ENCODE data around the gene DISP3. TPM values are rescaled to one million over a fixed set of nuclear protein-coding genes. Genes with fewer than 3 reads are reported as not detected.

DISP3 gene
- total RNA-seq, 1 donor from 2014 or later, result 179 TPM

DNA sequence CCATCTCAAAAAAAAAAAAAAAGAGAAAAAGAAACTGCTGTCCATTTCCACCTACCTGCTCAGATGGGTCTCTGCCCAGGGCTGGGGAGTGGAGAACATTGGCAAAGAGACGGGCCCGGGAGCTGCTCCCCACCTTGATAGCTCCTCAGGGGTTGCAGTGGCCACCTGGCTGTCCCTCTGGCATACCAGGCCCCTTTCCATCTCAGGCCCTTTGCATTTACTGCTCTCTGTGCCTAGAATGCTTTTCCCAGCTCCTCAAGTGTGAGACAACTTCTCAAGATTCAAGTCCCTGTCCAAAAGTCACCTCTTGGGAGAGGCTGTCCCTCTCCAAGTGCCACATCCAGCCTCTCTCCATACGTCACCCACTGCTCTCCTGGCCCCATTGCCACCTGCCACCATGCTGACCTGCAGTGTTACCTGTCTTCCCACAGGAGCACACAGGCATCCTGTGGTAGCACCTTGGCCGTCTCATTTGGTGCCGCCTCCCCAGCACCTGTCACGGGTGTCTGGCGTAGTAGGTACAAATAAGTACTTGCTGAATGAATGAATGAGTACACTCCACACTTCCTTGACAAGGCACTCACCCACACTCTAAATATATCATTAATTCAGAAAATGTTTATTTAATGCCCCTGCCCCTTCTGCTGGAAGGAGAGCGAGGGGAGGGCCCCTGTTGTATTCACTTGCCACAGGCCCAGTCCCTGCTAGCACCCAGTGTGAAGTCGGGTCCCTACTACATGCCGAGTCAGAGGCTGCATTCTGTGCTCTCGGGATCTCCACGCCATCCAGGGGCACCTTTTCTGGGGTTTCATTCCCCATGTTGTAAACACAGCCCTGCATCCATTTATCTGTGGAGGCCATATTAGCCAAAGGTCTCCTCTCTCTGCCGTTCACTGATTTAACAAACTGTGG lies 48.8 kb downstream of the DISP3 start:
- H3K9me3 Mint-ChIP-seq (ENCODE audit: unreplicated experiment), result peaks cover 9% of the 10 kb centered on the region
- peak overlapping the region; percentile 38 for H3K27ac Mint-ChIP-seq (ENCODE audit: unreplicated experiment)
- TF ChIP-seq, protein P1, sequence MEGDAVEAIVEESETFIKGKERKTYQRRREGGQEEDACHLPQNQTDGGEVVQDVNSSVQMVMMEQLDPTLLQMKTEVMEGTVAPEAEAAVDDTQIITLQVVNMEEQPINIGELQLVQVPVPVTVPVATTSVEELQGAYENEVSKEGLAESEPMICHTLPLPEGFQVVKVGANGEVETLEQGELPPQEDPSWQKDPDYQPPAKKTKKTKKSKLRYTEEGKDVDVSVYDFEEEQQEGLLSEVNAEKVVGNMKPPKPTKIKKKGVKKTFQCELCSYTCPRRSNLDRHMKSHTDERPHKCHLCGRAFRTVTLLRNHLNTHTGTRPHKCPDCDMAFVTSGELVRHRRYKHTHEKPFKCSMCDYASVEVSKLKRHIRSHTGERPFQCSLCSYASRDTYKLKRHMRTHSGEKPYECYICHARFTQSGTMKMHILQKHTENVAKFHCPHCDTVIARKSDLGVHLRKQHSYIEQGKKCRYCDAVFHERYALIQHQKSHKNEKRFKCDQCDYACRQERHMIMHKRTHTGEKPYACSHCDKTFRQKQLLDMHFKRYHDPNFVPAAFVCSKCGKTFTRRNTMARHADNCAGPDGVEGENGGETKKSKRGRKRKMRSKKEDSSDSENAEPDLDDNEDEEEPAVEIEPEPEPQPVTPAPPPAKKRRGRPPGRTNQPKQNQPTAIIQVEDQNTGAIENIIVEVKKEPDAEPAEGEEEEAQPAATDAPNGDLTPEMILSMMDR (IDR thresholded peaks at IDR 0.05; ENCODE audit: partially characterized antibody, unreplicated experiment), result no peak
- H3K36me3 Mint-ChIP-seq (ENCODE audit: unreplicated experiment), result no peaks in the 10 kb centered on the region
- no peak overlapping the region for H3K4me3 Mint-ChIP-seq (ENCODE audit: unreplicated experiment)
- H3K27me3 Mint-ChIP-seq (ENCODE audit: unreplicated experiment), result peaks cover 13% of the 10 kb centered on the region
- no peaks in the 10 kb centered on the region for H3K4me1 Mint-ChIP-seq (ENCODE audit: low read depth, unreplicated experiment)
- DNase-seq, result no peak

DNA sequence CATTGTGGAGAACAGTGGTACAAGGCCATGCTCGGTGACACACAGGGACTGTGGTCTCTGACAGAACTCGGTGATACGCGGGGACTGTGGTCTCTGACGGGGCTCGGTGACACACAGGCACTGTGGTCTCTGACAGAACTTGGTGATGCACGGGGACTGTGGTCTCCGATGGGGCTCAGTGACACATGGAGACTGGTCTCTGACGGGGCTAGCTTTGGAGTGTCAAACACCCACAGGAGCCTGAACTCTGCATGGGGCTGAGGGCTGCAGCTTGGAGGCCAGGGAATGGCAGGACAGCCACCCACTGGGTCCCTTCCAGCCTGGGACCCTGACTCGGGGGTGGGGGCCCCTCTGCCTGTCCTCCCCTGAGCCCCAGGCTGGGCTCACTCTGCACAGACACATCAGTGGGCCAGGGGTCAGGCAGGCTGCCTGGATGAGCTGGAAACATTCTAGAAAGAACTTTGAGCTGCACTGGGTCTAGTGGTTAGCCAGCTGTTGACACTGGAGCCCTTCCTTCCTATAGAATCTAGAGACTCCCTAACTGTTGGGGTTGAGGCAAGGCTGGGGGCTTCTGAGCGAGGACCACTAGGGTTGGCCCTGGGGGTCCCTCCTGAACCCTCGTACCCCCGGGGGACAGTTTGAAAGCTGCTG lies 49.8 kb downstream of the DISP3 start:
- Mint-ChIP-seq H3K4me1 (ENCODE audit: low read depth, unreplicated experiment) (no peaks in the 10 kb centered on the region), H3K27ac (ENCODE audit: unreplicated experiment) (no peak overlapping the region), H3K36me3 (ENCODE audit: unreplicated experiment) (no peaks in the 10 kb centered on the region), H3K9me3 (ENCODE audit: unreplicated experiment) (peaks cover 12% of the 10 kb centered on the region), H3K4me3 (ENCODE audit: unreplicated experiment) (no peak overlapping the region), H3K27me3 (ENCODE audit: unreplicated experiment) (peaks cover 15% of the 10 kb centered on the region)
- DNase-seq, result no peak
- TF ChIP-seq, protein P1 (IDR thresholded peaks at IDR 0.05; ENCODE audit: partially characterized antibody, unreplicated experiment), result no peak

DNA sequence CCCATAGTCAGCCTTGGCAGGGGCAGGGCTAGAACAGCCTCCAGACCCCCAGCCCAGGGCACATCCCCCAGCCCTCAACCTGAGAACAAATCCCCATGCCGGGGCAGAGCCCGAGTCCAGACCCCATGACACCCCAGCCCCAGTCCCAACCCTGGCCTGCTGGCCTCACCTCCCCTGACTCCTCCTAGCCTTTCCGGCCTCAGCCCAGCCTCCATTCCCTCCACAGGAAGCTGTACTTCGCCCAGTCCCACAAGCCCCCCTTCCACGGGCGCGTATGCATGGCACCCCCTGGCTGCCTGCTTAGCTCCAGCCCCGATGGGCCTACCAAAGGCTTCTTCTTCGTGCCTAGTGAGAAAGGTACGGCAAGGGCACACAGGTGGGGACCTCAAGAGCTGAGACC lies 50.4 kb downstream of the DISP3 start:
- H3K4me3 Mint-ChIP-seq (ENCODE audit: unreplicated experiment), result no peak overlapping the region
- TF ChIP-seq, protein P1 (IDR thresholded peaks at IDR 0.05; ENCODE audit: partially characterized antibody, unreplicated experiment), result no peak
- no peaks in the 10 kb centered on the region for H3K4me1 Mint-ChIP-seq (ENCODE audit: low read depth, unreplicated experiment)
- no peak for DNase-seq
- H3K27ac Mint-ChIP-seq (ENCODE audit: unreplicated experiment), result no peak overlapping the region
- peaks cover 18% of the 10 kb centered on the region for H3K9me3 Mint-ChIP-seq (ENCODE audit: unreplicated experiment)
- H3K36me3 Mint-ChIP-seq (ENCODE audit: unreplicated experiment), result no peaks in the 10 kb centered on the region
- H3K27me3 Mint-ChIP-seq (ENCODE audit: unreplicated experiment), result peaks cover 15% of the 10 kb centered on the region

DNA sequence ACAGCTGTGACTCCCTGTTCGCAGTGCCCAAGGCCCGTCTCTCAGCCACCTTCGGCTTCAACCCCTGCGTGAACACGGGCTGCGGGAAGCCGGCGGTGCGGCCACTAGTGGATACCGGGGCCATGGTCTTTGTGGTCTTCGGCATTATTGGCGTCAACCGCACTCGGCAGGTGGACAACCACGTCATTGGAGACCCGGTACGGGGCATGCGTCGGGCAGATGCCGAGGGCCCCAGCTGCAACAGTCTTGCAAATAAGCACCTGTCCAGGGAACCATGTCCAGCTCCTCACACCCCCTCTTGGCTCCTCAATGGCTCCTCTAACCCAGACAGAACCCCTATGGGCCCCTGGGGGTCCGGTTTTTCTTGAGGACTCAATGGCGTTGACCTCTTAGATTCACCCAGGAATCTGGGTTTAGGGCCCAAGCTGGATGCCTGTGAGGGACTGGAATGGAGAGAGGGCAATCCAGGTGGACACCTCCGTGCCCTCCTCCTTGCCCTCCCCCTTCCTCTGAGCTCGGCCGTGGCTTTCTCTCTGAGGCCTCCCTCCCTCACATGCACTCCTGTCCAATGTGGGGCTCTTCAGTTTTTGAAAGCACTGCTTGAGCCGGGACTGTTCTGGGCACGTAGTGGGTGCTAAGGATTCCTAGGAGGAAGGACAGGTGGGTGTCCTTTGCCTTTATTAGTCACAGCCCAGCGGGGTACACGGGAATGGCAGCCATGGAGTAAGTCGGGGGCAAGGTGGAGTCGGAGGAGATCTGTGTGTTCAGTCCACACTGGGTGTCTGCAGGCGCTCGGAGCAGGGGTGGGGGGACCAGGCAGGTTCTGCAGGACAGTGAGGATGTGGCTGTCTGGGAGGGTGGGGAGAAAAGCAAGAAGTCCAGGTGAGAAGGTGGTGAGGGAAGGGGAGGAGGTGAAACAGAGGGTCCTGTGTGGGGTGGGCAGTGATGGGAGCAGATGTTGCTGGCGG lies 51.1 kb downstream of the DISP3 start:
- Mint-ChIP-seq H3K4me1 (ENCODE audit: low read depth, unreplicated experiment) (no peaks in the 10 kb centered on the region), H3K36me3 (ENCODE audit: unreplicated experiment) (no peaks in the 10 kb centered on the region), H3K4me3 (ENCODE audit: unreplicated experiment) (no peak overlapping the region), H3K9me3 (ENCODE audit: unreplicated experiment) (peaks cover 18% of the 10 kb centered on the region), H3K27me3 (ENCODE audit: unreplicated experiment) (peaks cover 15% of the 10 kb centered on the region), H3K27ac (ENCODE audit: unreplicated experiment) (no peak overlapping the region)
- no peak for DNase-seq
- TF ChIP-seq, protein P1 (IDR thresholded peaks at IDR 0.05; ENCODE audit: partially characterized antibody, unreplicated experiment), result no peak
